HCT116 (cell line): ENCODE measurements around the gene GPD2. TPM values are rescaled to one million over a fixed set of nuclear protein-coding genes. Genes with fewer than 3 reads are reported as not detected.
"Not testable (repeated sequence)": the region's sequence is repeated elsewhere in the genome, so short reads cannot be mapped to it uniquely, and the experiment has no call there.

Experiments used
- ATAC-seq: fragments of 200-7000 bp; cut with Tn5 transposase; 2 replicates; pipeline ENCODE4 v1.9.1; 2020; ENCODE audit warnings: mild to moderate bottlenecking, moderate library complexity
- BruUV-seq: library from RNA; stranded (reverse); fragments of 400-500 nt; replicated peaks from 2 replicates; lab custom pipeline; 2021; lab: Mats Ljungman, UMichigan
- CTCF ChIA-PET: fragments of 300-600 bp; sonication (Branson Sonifier 250); formaldehyde crosslinking; loops from one replicate; lab custom pipeline; 2021; ENCODE audit warnings: antibody characterized with exemption; lab: Charles Lee
- POLR2A ChIA-PET: fragments of 300-600, 350-600 bp; sonication (Branson Sonifier 250); formaldehyde crosslinking; loops from one replicate; lab custom pipeline; 2021; ENCODE audit warnings: antibody characterized with exemption; lab: Charles Lee
- RAD21 ChIA-PET, 2 experiments: fragments of 300-600 bp; sonication (Branson Sonifier 250); formaldehyde crosslinking; loops; one replicate each; lab custom pipeline; 2023; ENCODE audit warnings: low total read pairs in 2 of 2; ENCODE audit not compliant: uncharacterized antibody in 2 of 2, unreplicated experiment in 2 of 2, low non-redundant PET in 1 of 2; lab: Charles Lee
- DNase-seq: peaks from one replicate; pipeline ENCODE4 v3.0.0-alpha.2; 2010; ENCODE audit warnings: low read depth, low spot score
- H2AFZ ChIP-seq: fragments of 200-600 bp; shearing (Covaris generic), sonication (generic); 2 replicates; pipeline ENCODE4 v1.6.1; 2017; ENCODE audit warnings: low read depth, mixed run types, mixed read lengths, antibody characterized with exemption, low read length; ENCODE audit not compliant: poor library complexity, severe bottlenecking
- H3K27ac ChIP-seq: 2 replicates; pipeline ENCODE4 v1.5.1; 2012; ENCODE audit warnings: low read depth, low read length
- H3K27me3 ChIP-seq: fragments of 200-600 bp; sonication (generic); 2 replicates; pipeline ENCODE4 v1.6.1; 2016; ENCODE audit warnings: mixed run types, low read length, mixed read lengths; ENCODE audit not compliant: insufficient read depth
- H3K36me3 ChIP-seq, 2 experiments: fragments of 200-500 bp in 1 of 2; fragments of 200-600 bp in 1 of 2; sonication (Bioruptor generic) in 1 of 2; sonication (generic) in 1 of 2; 2 replicates each; pipeline versions ENCODE4 v1.5.1 to v1.6.1; 2014 to 2016; ENCODE audit warnings: low read length in 2 of 2, inconsistent platforms in 1 of 2, mixed read lengths in 1 of 2, mixed run types in 1 of 2; ENCODE audit not compliant: insufficient read depth in 2 of 2, control insufficient read depth in 1 of 2
- H3K4me1 ChIP-seq, 2 experiments: fragments of 200-600 bp in 1 of 2; sonication (generic) in 1 of 2; 2 replicates each; pipeline versions ENCODE4 v1.5.1 to v1.6.1; 2012 to 2017; ENCODE audit warnings: low read length in 2 of 2, inconsistent platforms in 1 of 2, mild to moderate bottlenecking in 1 of 2, mixed read lengths in 1 of 2, mixed run types in 1 of 2, moderate library complexity in 1 of 2; ENCODE audit not compliant: insufficient read depth in 2 of 2, control insufficient read depth in 1 of 2
- H3K4me2 ChIP-seq: fragments of 200-600 bp; sonication (generic); 2 replicates; pipeline ENCODE4 v1.6.1; 2017; ENCODE audit warnings: mixed run types, low read length, mixed read lengths
- H3K4me3 ChIP-seq, 2 experiments: fragments of 200-600 bp in 1 of 2; sonication (generic) in 1 of 2; replicated peaks in 1 of 2; 2 replicates each; pipeline ENCODE4 v1.5.1; 2011 to 2016; ENCODE audit warnings: low read length in 2 of 2, control low read depth in 1 of 2, low read depth in 1 of 2, mild to moderate bottlenecking in 1 of 2, mixed read lengths in 1 of 2, mixed run types in 1 of 2
- H3K79me2 ChIP-seq: fragments of 200-600 bp; sonication (generic); 2 replicates; pipeline ENCODE4 v1.6.1; 2017; ENCODE audit warnings: mild to moderate bottlenecking, mixed run types, low read length, moderate library complexity, mixed read lengths; ENCODE audit not compliant: insufficient read depth
- H3K9ac ChIP-seq: fragments of 200-600 bp; sonication (generic); 2 replicates; pipeline ENCODE4 v1.6.1; 2016; ENCODE audit warnings: low read length, mixed read lengths
- H3K9me2 ChIP-seq: fragments of 200-600 bp; sonication (generic), shearing (Covaris generic); 2 replicates; pipeline ENCODE4 v1.6.1; 2017; ENCODE audit warnings: mixed run types, mild to moderate bottlenecking, moderate library complexity; ENCODE audit not compliant: insufficient read depth
- H3K9me3 ChIP-seq, 2 experiments: fragments of 200-500 bp in 1 of 2; fragments of 200-600 bp in 1 of 2; sonication (Bioruptor generic) in 1 of 2; sonication (generic) in 1 of 2; 2 replicates each; pipeline ENCODE4 v1.6.1; 2014 to 2017; ENCODE audit warnings: low read length in 2 of 2, mixed read lengths in 2 of 2, inconsistent platforms in 1 of 2, low read depth in 1 of 2, mild to moderate bottlenecking in 1 of 2, mixed run types in 1 of 2, moderate library complexity in 1 of 2; ENCODE audit not compliant: control insufficient read depth in 1 of 2, insufficient read depth in 1 of 2
- H4K20me1 ChIP-seq: fragments of 200-600 bp; sonication (generic), shearing (Covaris generic); 2 replicates; pipeline ENCODE4 v1.6.1; 2017; ENCODE audit warnings: mixed run types, mild to moderate bottlenecking, moderate library complexity; ENCODE audit not compliant: insufficient read depth
- ATF3 ChIP-seq: IDR thresholded peaks from 2 replicates; pipeline ENCODE4 v1.6.1; 2012
- CBX3 ChIP-seq: IDR thresholded peaks from 2 replicates; pipeline ENCODE4 v1.6.1; 2012; ENCODE audit warnings: low read depth
- CEBPB ChIP-seq: IDR thresholded peaks from 2 replicates; pipeline ENCODE4 v1.6.1; 2012; ENCODE audit warnings: low read depth
- EGR1 ChIP-seq: IDR thresholded peaks from 2 replicates; pipeline ENCODE4 v1.6.1; 2012; ENCODE audit warnings: low read depth
- ELF1 ChIP-seq: IDR thresholded peaks from 2 replicates; pipeline ENCODE4 v1.6.1; 2012; ENCODE audit warnings: low read depth, borderline replicate concordance
- EZH2 ChIP-seq: fragments of 200-600 bp; sonication (generic); IDR thresholded peaks from 2 replicates; pipeline ENCODE4 v1.6.1; 2017; ENCODE audit warnings: antibody characterized with exemption, mixed run types
- EZH2phosphoT487 ChIP-seq: fragments of 200-600 bp; IDR thresholded peaks from 2 replicates; pipeline ENCODE4 v1.6.1; 2018; ENCODE audit warnings: antibody characterized with exemption, borderline replicate concordance
- FOSL1 ChIP-seq: IDR thresholded peaks from 2 replicates; pipeline ENCODE4 v1.6.1; 2012; ENCODE audit warnings: low read depth
- JUND ChIP-seq: IDR thresholded peaks from 2 replicates; pipeline ENCODE4 v1.6.1; 2012
- MAX ChIP-seq: IDR thresholded peaks from 2 replicates; pipeline ENCODE4 v1.6.1; 2012
- POLR2A ChIP-seq: IDR thresholded peaks from 2 replicates; pipeline ENCODE4 v1.7.0; 2011; ENCODE audit warnings: borderline replicate concordance; ENCODE audit not compliant: insufficient read depth, insufficient read length; ENCODE audit errors: extremely low read depth
- POLR2AphosphoS5 ChIP-seq: IDR thresholded peaks from 2 replicates; pipeline ENCODE4 v1.6.1; 2011; ENCODE audit warnings: mild to moderate bottlenecking, low read depth, low read length, moderate library complexity
- RAD21 ChIP-seq: IDR thresholded peaks from 2 replicates; pipeline ENCODE4 v1.6.1; 2012; ENCODE audit warnings: low read depth, mild to moderate bottlenecking
- SIN3A ChIP-seq: IDR thresholded peaks from 2 replicates; pipeline ENCODE4 v1.6.1; 2012; ENCODE audit warnings: low read depth
- SP1 ChIP-seq: IDR thresholded peaks from 2 replicates; pipeline ENCODE4 v1.6.1; 2012; ENCODE audit warnings: low read depth
- SRF ChIP-seq: IDR thresholded peaks from 2 replicates; pipeline ENCODE4 v1.6.1; 2012; ENCODE audit warnings: low read depth
- TCF7L2 ChIP-seq: IDR thresholded peaks from 2 replicates; pipeline ENCODE4 v1.7.0; 2011; ENCODE audit warnings: borderline replicate concordance, inconsistent platforms; ENCODE audit not compliant: insufficient read depth, insufficient read length; ENCODE audit errors: extremely low read depth
- ZFX ChIP-seq: fragments of 450-650 bp; IDR thresholded peaks from 2 replicates; pipeline ENCODE4 v1.6.1; 2017
- ZNF274 ChIP-seq: fragments of 200-500 bp; sonication (Bioruptor generic); IDR thresholded peaks from 2 replicates; pipeline ENCODE4 v1.6.1; 2014; ENCODE audit warnings: mild to moderate bottlenecking, low read depth, low read length, inconsistent platforms
- intact Hi-C: fragments of 100-400 bp; cut with micrococcal nuclease; formaldehyde crosslinking; loops from 2 replicates; pipeline ENCODE4 v1.10.0; 2022
- total RNA-seq: library from RNA; stranded (reverse); gene quantifications from one replicate; pipeline ENCODE4 v1.2.1, GENCODE V29; 2021; ENCODE audit not compliant: unreplicated experiment

Gene GPD2
- total RNA-seq, 1 experiment from 2014 or later: 80.7 TPM

- Histone ChIP-seq H3K27ac (no peak overlapping the region), H3K79me2 (no peaks in the 10 kb centered on the region), H3K9ac (no peak overlapping the region), H3K9me3 (no peaks in the 10 kb centered on the region), H3K4me1 (no peaks in the 10 kb centered on the region), H3K9me2 (no peaks in the 10 kb centered on the region), H2AFZ (no peak overlapping the region), H3K27me3 (no peaks in the 10 kb centered on the region), H3K4me2 (no peak overlapping the region), H3K36me3 (no peaks in the 10 kb centered on the region), H3K4me3 (no peak overlapping the region), H4K20me1 (no peaks in the 10 kb centered on the region)
- intact Hi-C loops: no loop called here
- no TSS peak for BruUV-seq
- ChIA-PET RAD21 (no interaction called here), POLR2A (no interaction called here), CTCF (no interaction called here)
- ATAC-seq: no peak
- TF ChIP-seq EZH2phosphoT487 (no peak), JUND (no peak), TCF7L2 (no peak), ATF3 (no peak), POLR2AphosphoS5 (no peak), FOSL1 (no peak), ELF1 (no peak), EGR1 (no peak), POLR2A (no peak), SP1 (no peak), SRF (no peak), CBX3 (no peak), SIN3A (no peak), MAX (no peak), CEBPB (no peak), EZH2 (no peak), ZFX (no peak), RAD21 (no peak), ZNF274 (no peak)
- DNase-seq: no peak
Observed at GRCh38 chr2:156526950-156527636, 90.9 kb downstream of the GPD2 start.

- intact Hi-C loops, H3K4me2 ChIP-seq, H3K27me3 ChIP-seq, H3K4me1 ChIP-seq, H3K4me3 ChIP-seq, POLR2A ChIA-PET, RAD21 ChIA-PET, H3K9me3 ChIP-seq, H3K36me3 ChIP-seq, H2AFZ ChIP-seq, CTCF ChIA-PET, H3K27ac ChIP-seq, H3K9ac ChIP-seq, H3K9me2 ChIP-seq, BruUV-seq, ATAC-seq, H3K79me2 ChIP-seq, DNase-seq, H4K20me1 ChIP-seq: not testable (repeated sequence)
Observed at GRCh38 chr2:156528583-156528982, 92.4 kb downstream of the GPD2 start.
